K562 (cell line): ENCODE data around the gene FNBP1. TPM values are rescaled to one million over a fixed set of nuclear protein-coding genes. Genes with fewer than 3 reads are reported as not detected.

Source experiments
- ARID1B ChIP-seq: fragments of 450-650 bp; IDR thresholded peaks from 2 replicates; pipeline ENCODE4 v1.6.1; 2016; ENCODE audit warnings: antibody characterized with exemption, mild to moderate bottlenecking, inconsistent platforms
- CBX1 ChIP-seq: sonication (generic); IDR thresholded peaks from 2 replicates; pipeline ENCODE4 v1.6.1; 2016; ENCODE audit warnings: antibody characterized with exemption, low read depth, mild to moderate bottlenecking
- ELF1 ChIP-seq: fragments of 200-800 bp; sonication (Bioruptor generic); IDR thresholded peaks from 2 replicates; pipeline ENCODE4 v1.6.1; 2016; ENCODE audit warnings: missing genetic modification characterization, missing compliant biosample characterization
- FOXA1 ChIP-seq: fragments of 450-650 bp; IDR thresholded peaks from 2 replicates; pipeline ENCODE4 v1.6.1; 2016; ENCODE audit warnings: mild to moderate bottlenecking, borderline replicate concordance
- HMGN3 ChIP-seq: IDR thresholded peaks from 2 replicates; pipeline ENCODE4 v1.6.1; 2011; ENCODE audit warnings: borderline replicate concordance, low read depth, mild to moderate bottlenecking, mixed read lengths, low read length; ENCODE audit not compliant: insufficient read length; ENCODE audit errors: extremely low read depth
- KLF1 ChIP-seq: fragments of 450-650 bp; IDR thresholded peaks from 2 replicates; pipeline ENCODE4 v1.6.1; 2016; ENCODE audit warnings: missing genetic modification characterization, missing compliant biosample characterization
- RBBP5 ChIP-seq: fragments of 200-600 bp; sonication (generic); IDR thresholded peaks from 2 replicates; pipeline ENCODE4 v1.6.1; 2012; ENCODE audit warnings: borderline replicate concordance, mild to moderate bottlenecking, low read length, control low read depth, inconsistent platforms; ENCODE audit not compliant: insufficient read depth, poor library complexity, severe bottlenecking
- VEZF1 ChIP-seq: fragments of 200-800 bp; sonication (Bioruptor generic); IDR thresholded peaks from 2 replicates; pipeline ENCODE4 v1.6.1; 2017; ENCODE audit warnings: missing genetic modification characterization, missing compliant biosample characterization
- ZBTB11 ChIP-seq, 3 experiments: fragments of 200-800 bp in 1 of 3; fragments of 250-450 bp in 1 of 3; fragments of 450-650 bp in 1 of 3; sonication (Bioruptor Pico) in 1 of 3; sonication (Bioruptor generic) in 1 of 3; formaldehyde crosslinking in 1 of 3; IDR thresholded peaks; 2 replicates each; pipeline versions ENCODE4 v1.6.1 to v1.8.0; 2016 to 2022; ENCODE audit warnings: mild to moderate bottlenecking in 2 of 3, missing genetic modification characterization in 2 of 3, missing compliant biosample characterization in 1 of 3, moderate library complexity in 1 of 3
- ZNF583 ChIP-seq: fragments of 250-450 bp; sonication (Bioruptor Pico); IDR thresholded peaks from 2 replicates; pipeline ENCODE4 v1.4.0; 2020
- ZNF592 ChIP-seq: fragments of 450-650 bp; IDR thresholded peaks from 2 replicates; pipeline ENCODE4 v1.6.1; 2017; ENCODE audit warnings: antibody characterized with exemption, mild to moderate bottlenecking
- ZNF644 ChIP-seq: fragments of 200-800 bp; sonication (Bioruptor generic); IDR thresholded peaks from 2 replicates; pipeline ENCODE4 v1.6.1; 2016; ENCODE audit warnings: low read depth, missing genetic modification characterization, missing compliant biosample characterization
- ZNF740 ChIP-seq, 3 experiments: fragments of 200-800 bp in 1 of 3; sonication (Bioruptor generic) in 1 of 3; sonication (generic) in 1 of 3; formaldehyde crosslinking in 1 of 3; IDR thresholded peaks; 2 replicates each; pipeline versions ENCODE4 v1.6.1 to v1.8.0; 2016 to 2022; ENCODE audit warnings: mild to moderate bottlenecking in 2 of 3, missing compliant biosample characterization in 2 of 3, missing genetic modification characterization in 2 of 3, missing genetic modification reagents in 1 of 3
- polyA plus RNA-seq, 8 experiments: library from polyadenylated mRNA; depleted of rRNA in 4 of 8; stranded (reverse) in 5 of 8; unstranded in 3 of 8; fragments of >200 nt; fragmentation: Nextera tagmentation in 2 of 8; fragmentation: Illumina TruSeq in 1 of 8; extraction: Ambion mirVana in 2 of 8; extraction: Trizol in 1 of 8; gene quantifications; 2 replicates each; pipeline versions ENCODE4 v1.2.1 to v1.2.3, GENCODE V29; 2011 to 2014; ENCODE audit warnings: inconsistent platforms in 1 of 8, missing spikeins in 1 of 8
- total RNA-seq, 7 experiments: library from RNA; depleted of rRNA in 6 of 7; stranded (reverse); fragments of >200 nt in 6 of 7; fragmentation: Illumina TruSeq in 2 of 7; extraction: Trizol in 2 of 7; gene quantifications; 2 replicates each; pipeline versions ENCODE4 v1.2.1 to v1.2.3, GENCODE V29; 2011 to 2021; ENCODE audit warnings: low replicate concordance in 1 of 7

Gene FNBP1
- total and polyA plus RNA-seq, 9 of the 15 experiments (the other 6 are each of a cell fraction or from before 2014, with no cell fraction given): 1.8 to 14.9 (median 7.6) TPM

- no peak for TF ChIP-seq ZNF740 (CRISPR knock-in tag; IDR thresholded peaks at IDR 0.05)
- no peak for TF ChIP-seq ZNF740 (tag; IDR thresholded peaks at IDR 0.05)
- peak; percentile 86; the same call in 1 of the 2 replicates for TF ChIP-seq CBX1
- 0 out of 2 replicates have a peak, but pooled peaks have one; percentile 26 for TF ChIP-seq ZNF592
- peak; percentile 25 for TF ChIP-seq HMGN3
- TF ChIP-seq VEZF1 (CRISPR knock-in tag): peak; percentile 72
- TF ChIP-seq ELF1: peak; percentile 62
- no peak for TF ChIP-seq ZNF644 (tag)
- 0 out of 2 replicates have a peak, but pooled peaks have one; percentile 71 for TF ChIP-seq ZNF583 (CRISPR knock-in tag)
- peak; percentile 80 for TF ChIP-seq RBBP5
- peak; percentile 50; the same call in 1 of the 2 replicates for TF ChIP-seq KLF1 (tag)
- TF ChIP-seq ZBTB11 (CRISPR knock-in tag; IDR thresholded peaks at IDR 0.05): peak; percentile 36 to 88 (median 52); a peak in 3 of 6 replicates
- TF ChIP-seq ARID1B: peak; percentile 46; the same call in 1 of the 2 replicates
- no peak for TF ChIP-seq FOXA1
These were observed 10.7 kb upstream of the FNBP1 start, which contains the start of gene GPR107 (continued) for GRCh38 chr9:130053504-130054324.
